HepG2 (cell line): Measurements from ENCODE around the gene HIF1AN. TPM values are rescaled to one million over a fixed set of nuclear protein-coding genes. Genes with fewer than 3 reads are reported as not detected.

Source experiments
- BORCS8-MEF2B ChIP-seq: sonication (generic); formaldehyde crosslinking; IDR thresholded peaks from 2 replicates; pipeline ENCODE4 v1.8.0; 2022; ENCODE audit warnings: mild to moderate bottlenecking, missing genetic modification reagents
- EP300 ChIP-seq, 3 experiments: sonication (generic) in 1 of 3; formaldehyde crosslinking in 1 of 3; IDR thresholded peaks; 2 replicates each; pipeline versions ENCODE4 v1.5.1 to v1.6.1; 2011 to 2020; ENCODE audit warnings: low read depth in 2 of 3, low read length in 2 of 3, borderline replicate concordance in 1 of 3, improper control_type of control experiment in 1 of 3, mild to moderate bottlenecking in 1 of 3, missing genetic modification reagents in 1 of 3, moderate library complexity in 1 of 3
- HOXA9 ChIP-seq: sonication (generic); formaldehyde crosslinking; IDR thresholded peaks from 2 replicates; pipeline ENCODE4 v1.8.1; 2022; ENCODE audit warnings: missing genetic modification reagents, mild to moderate bottlenecking, moderate library complexity, borderline replicate concordance
- JARID2 ChIP-seq: sonication (generic); formaldehyde crosslinking; IDR thresholded peaks from 2 replicates; pipeline ENCODE4 v1.8.1; 2023; ENCODE audit warnings: missing genetic modification reagents, inconsistent platforms; ENCODE audit not compliant: insufficient replicate concordance
- MAFG ChIP-seq: sonication (generic); formaldehyde crosslinking; IDR thresholded peaks from 2 replicates; pipeline ENCODE4 v1.5.1; 2020; ENCODE audit warnings: mild to moderate bottlenecking, missing genetic modification reagents
- MBD4 ChIP-seq: IDR thresholded peaks from 2 replicates; pipeline ENCODE4 v1.6.1; 2012; ENCODE audit warnings: low read length, inconsistent platforms, borderline replicate concordance
- SALL2 ChIP-seq: sonication (generic); formaldehyde crosslinking; IDR thresholded peaks from 2 replicates; pipeline ENCODE4 v1.8.1; 2023; ENCODE audit warnings: mild to moderate bottlenecking, missing genetic modification reagents, inconsistent platforms
- SP5 ChIP-seq: IDR thresholded peaks from 2 replicates; pipeline ENCODE4 v1.6.1; 2016; ENCODE audit warnings: low read depth, borderline replicate concordance
- STAT6 ChIP-seq: sonication (generic); formaldehyde crosslinking; IDR thresholded peaks from 2 replicates; pipeline ENCODE4 v1.4.0; 2020; ENCODE audit warnings: missing genetic modification reagents, mild to moderate bottlenecking, borderline replicate concordance
- TP53 ChIP-seq: sonication (generic); formaldehyde crosslinking; conservative IDR thresholded peaks from 2 replicates; pipeline ENCODE4 v1.4.0; 2020; ENCODE audit warnings: missing genetic modification reagents
- ZHX1 ChIP-seq: sonication (generic); formaldehyde crosslinking; IDR thresholded peaks from 2 replicates; pipeline ENCODE4 v1.8.1; 2022; ENCODE audit warnings: low read depth, mild to moderate bottlenecking, missing genetic modification reagents
- ZNF205 ChIP-seq: IDR thresholded peaks from 2 replicates; pipeline ENCODE4 v1.6.1; 2018; ENCODE audit warnings: missing biosample characterization, missing genetic modification reagents
- ZNF33A ChIP-seq: sonication (generic); formaldehyde crosslinking; IDR thresholded peaks from 2 replicates; pipeline ENCODE4 v1.5.1; 2020; ENCODE audit warnings: missing genetic modification reagents, mild to moderate bottlenecking, moderate library complexity, borderline replicate concordance
- ZNF383 ChIP-seq: sonication (generic); formaldehyde crosslinking; IDR thresholded peaks from 2 replicates; pipeline ENCODE4 v1.4.0; 2020; ENCODE audit warnings: missing genetic modification reagents, mild to moderate bottlenecking, borderline replicate concordance
- ZNF788 ChIP-seq: sonication (generic); formaldehyde crosslinking; IDR thresholded peaks from 2 replicates; pipeline ENCODE4 v1.5.0; 2020; ENCODE audit warnings: mild to moderate bottlenecking, missing genetic modification reagents, borderline replicate concordance
- polyA plus RNA-seq, 8 experiments: library from polyadenylated mRNA; depleted of rRNA in 3 of 8; stranded (reverse) in 7 of 8; unstranded in 1 of 8; fragments of >200 nt; fragmentation: Illumina TruSeq in 4 of 8; extraction: Trizol in 4 of 8; gene quantifications; 2 replicates each; pipeline versions ENCODE4 v1.2.1 to v1.2.3, GENCODE V29; 2011 to 2016; ENCODE audit warnings: low read depth in 4 of 8, missing spikeins in 1 of 8, mixed read lengths in 1 of 8; ENCODE audit not compliant: insufficient read depth in 1 of 8
- total RNA-seq, 5 experiments: library from RNA; depleted of rRNA; stranded (reverse); fragments of >200 nt; fragmentation: Illumina TruSeq; extraction: Trizol; gene quantifications; 2 replicates each; pipeline ENCODE4 v1.2.3, GENCODE V29; 2016; ENCODE audit warnings: low read depth in 1 of 5

The HIF1AN gene
- total and polyA plus RNA-seq, 2 of the 13 experiments (the other 11 are each of a cell fraction or from before 2014, with no cell fraction given): 8.6 to 10.7 TPM

- TF ChIP-seq ZNF788 (no peak), SP5 (CRISPR knock-in tag) (no peak), TP53 (CRISPR knock-in tag) (no peak), ZNF383 (CRISPR knock-in tag) (no peak), HOXA9 (no peak), STAT6 (CRISPR knock-in tag) (no peak), ZHX1 (no peak), MBD4 (no peak), EP300 (IDR thresholded peaks at IDR 0.05; ENCODE audit: low read depth in 2 of 2, low read length in 2 of 2) (no peak), EP300 (CRISPR knock-in tag; IDR thresholded peaks at IDR 0.05; ENCODE audit: borderline replicate concordance) (no peak), ZNF205 (CRISPR knock-in tag) (no peak), JARID2 (CRISPR knock-in tag) (no peak), MAFG (CRISPR knock-in tag) (no peak), BORCS8-MEF2B (peak; percentile 70; the same call in 1 of the 2 replicates), ZNF33A (CRISPR knock-in tag) (no peak), SALL2 (CRISPR knock-in tag) (no peak; the same call in 1 of the 2 replicates)
Observed at GRCh38 chr10:100529475-100530298, 6.1 kb upstream of the HIF1AN start, which contains the start of gene NDUFB8 (continued).
